Spinal cord (tissue), 4 donors: ENCODE measurements around the gene ARHGAP15. TPM values are rescaled to one million over a fixed set of nuclear protein-coding genes. Genes with fewer than 3 reads are reported as not detected.

Experiments
- polyA plus RNA-seq, 2 donors: library from polyadenylated mRNA; unstranded; fragments of 120-200 nt; gene quantifications; one replicate each; pipeline ENCODE4 v1.2.1, GENCODE V29; 2013; ENCODE audit not compliant: insufficient read length in 2 of 2
- small RNA-seq: library from RNA; depleted of rRNA; stranded (forward); fragments of <200 nt; gene quantifications from one replicate; pipeline ENCODE3, GENCODE V24; 2014; ENCODE audit warnings: low replicate concordance
- total RNA-seq, 2 donors: library from RNA; depleted of rRNA in 1 of 2; stranded (reverse); fragments of 120-200 nt in 1 of 2; fragments of >200 nt in 1 of 2; gene quantifications; one replicate each; pipeline versions ENCODE4 v1.2.3 to v1.2.4, GENCODE V29; 2013 to 2014

ARHGAP15 gene
- total and polyA plus RNA-seq, 4 donors, result 6.3 to 53.1 (median 12.5) TPM

Small RNA genes within 50 kb of the gene (small RNA-seq; reads per million reads assigned to genes)
- not detected for gene MTND4LP12
